Hematopoietic multipotent progenitor cell treated with erythropoietin and hydrocortisone succinate and interleukin-3 and kit ligand, for 17 days (in vitro differentiated cells): ENCODE results near the gene CFAP119.

Experiments used
- DNase-seq: peaks from one replicate; pipeline ENCODE4 v3.0.0-alpha.2; 2015; ENCODE audit warnings: low spot score

The CFAP119 gene

GRCh38 chr16:30710971-30711370 is 50.9 kb downstream of the CFAP119 start:
- no peak for DNase-seq
